DOHH2 (cell line): ENCODE measurements around the gene THSD7A.

Experiments used
- H3F3A ChIP-seq: fragments of 200-600 bp; sonication (generic), shearing (Covaris generic); 2 replicates; pipeline ENCODE4 v1.6.0; 2016; ENCODE audit warnings: antibody characterized with exemption, mild to moderate bottlenecking; ENCODE audit not compliant: control insufficient read depth, insufficient read depth
- H3K27ac ChIP-seq: fragments of 200-600 bp; sonication (generic); 2 replicates; pipeline ENCODE4 v1.5.1; 2014; ENCODE audit warnings: low read depth, mild to moderate bottlenecking, low read length, moderate library complexity
- H3K27me3 ChIP-seq: fragments of 200-600 bp; sonication (generic); 2 replicates; pipeline ENCODE4 v1.6.1; 2014; ENCODE audit warnings: mild to moderate bottlenecking, low read length, mixed read lengths; ENCODE audit not compliant: control insufficient read depth
- H3K36me3 ChIP-seq: fragments of 200-600 bp; sonication (generic); 2 replicates; pipeline ENCODE4 v1.6.1; 2014; ENCODE audit warnings: mild to moderate bottlenecking, low read length, moderate library complexity, mixed read lengths; ENCODE audit not compliant: control insufficient read depth
- H3K4me1 ChIP-seq: fragments of 200-600 bp; sonication (generic); 2 replicates; pipeline ENCODE4 v1.6.1; 2014; ENCODE audit warnings: mild to moderate bottlenecking, low read length, mixed read lengths; ENCODE audit not compliant: control insufficient read depth
- H3K4me2 ChIP-seq: fragments of 200-600 bp; sonication (generic); 2 replicates; pipeline ENCODE4 v1.6.0; 2014; ENCODE audit warnings: mild to moderate bottlenecking, low read length, moderate library complexity
- H3K4me3 ChIP-seq: fragments of 200-600 bp; sonication (generic); 2 replicates; pipeline ENCODE4 v1.5.1; 2014; ENCODE audit warnings: mild to moderate bottlenecking, low read length, mixed read lengths
- H3K79me2 ChIP-seq: fragments of 200-600 bp; sonication (generic); 2 replicates; pipeline ENCODE4 v1.6.1; 2014; ENCODE audit warnings: mild to moderate bottlenecking, low read length, mixed read lengths; ENCODE audit not compliant: control insufficient read depth
- H3K9me2 ChIP-seq: fragments of 200-600 bp; sonication (generic); replicated peaks from 2 replicates; pipeline ENCODE4 v1.6.1; 2014; ENCODE audit warnings: mild to moderate bottlenecking, low read length, mixed read lengths; ENCODE audit not compliant: control insufficient read depth
- H3K9me3 ChIP-seq: fragments of 200-600 bp; sonication (generic); 2 replicates; pipeline ENCODE4 v1.6.1; 2014; ENCODE audit warnings: antibody characterized with exemption, low read length, mixed read lengths; ENCODE audit not compliant: control insufficient read depth, insufficient read depth
- H4K20me1 ChIP-seq: fragments of 200-600 bp; sonication (generic); 2 replicates; pipeline ENCODE4 v1.6.0; 2014; ENCODE audit warnings: low read depth, mild to moderate bottlenecking, antibody characterized with exemption, low read length, moderate library complexity; ENCODE audit not compliant: control insufficient read depth, insufficient read depth
- EZH2phosphoT487 ChIP-seq: fragments of 200-600 bp; sonication (generic); IDR thresholded peaks from 2 replicates; pipeline ENCODE4 v1.6.1; 2017; ENCODE audit warnings: borderline replicate concordance, mild to moderate bottlenecking, antibody characterized with exemption, low read length, moderate library complexity, mixed read lengths
- TF ChIP-seq, protein P1 (sequence below): fragments of 200-600 bp; sonication (generic); IDR thresholded peaks from one replicate; pipeline ENCODE4 v1.5.1; 2014; ENCODE audit warnings: antibody characterized with exemption, mild to moderate bottlenecking, low read depth, low read length; ENCODE audit not compliant: poor library complexity, severe bottlenecking

The THSD7A gene

DNA sequence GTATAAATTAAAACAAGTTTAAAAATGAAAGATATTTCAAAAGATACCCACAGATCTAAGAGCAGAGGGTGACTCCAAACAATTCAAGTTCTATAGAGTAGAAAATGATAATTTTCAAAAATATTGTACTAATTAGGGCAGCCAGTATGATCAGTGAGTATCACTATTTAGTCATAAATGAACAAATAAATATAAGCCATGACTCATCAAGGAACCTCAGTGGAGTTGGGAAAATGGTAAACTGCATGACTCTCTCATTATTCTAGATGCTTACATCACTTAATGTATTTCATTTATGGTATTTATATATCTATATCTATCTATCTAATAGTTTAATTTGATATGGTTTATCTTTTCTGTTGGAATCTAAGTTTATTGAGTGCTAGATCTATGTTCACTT is 94.3 kb downstream of the THSD7A start:
- H4K20me1 ChIP-seq: no peaks in the 10 kb centered on the region
- no peak overlapping the region for H3K4me2 ChIP-seq
- H3K9me3 ChIP-seq: no peaks in the 10 kb centered on the region
- H3K9me2 ChIP-seq: no peaks in the 10 kb centered on the region
- H3K4me3 ChIP-seq: no peak overlapping the region
- no peak for TF ChIP-seq EZH2phosphoT487
- TF ChIP-seq, protein P1, sequence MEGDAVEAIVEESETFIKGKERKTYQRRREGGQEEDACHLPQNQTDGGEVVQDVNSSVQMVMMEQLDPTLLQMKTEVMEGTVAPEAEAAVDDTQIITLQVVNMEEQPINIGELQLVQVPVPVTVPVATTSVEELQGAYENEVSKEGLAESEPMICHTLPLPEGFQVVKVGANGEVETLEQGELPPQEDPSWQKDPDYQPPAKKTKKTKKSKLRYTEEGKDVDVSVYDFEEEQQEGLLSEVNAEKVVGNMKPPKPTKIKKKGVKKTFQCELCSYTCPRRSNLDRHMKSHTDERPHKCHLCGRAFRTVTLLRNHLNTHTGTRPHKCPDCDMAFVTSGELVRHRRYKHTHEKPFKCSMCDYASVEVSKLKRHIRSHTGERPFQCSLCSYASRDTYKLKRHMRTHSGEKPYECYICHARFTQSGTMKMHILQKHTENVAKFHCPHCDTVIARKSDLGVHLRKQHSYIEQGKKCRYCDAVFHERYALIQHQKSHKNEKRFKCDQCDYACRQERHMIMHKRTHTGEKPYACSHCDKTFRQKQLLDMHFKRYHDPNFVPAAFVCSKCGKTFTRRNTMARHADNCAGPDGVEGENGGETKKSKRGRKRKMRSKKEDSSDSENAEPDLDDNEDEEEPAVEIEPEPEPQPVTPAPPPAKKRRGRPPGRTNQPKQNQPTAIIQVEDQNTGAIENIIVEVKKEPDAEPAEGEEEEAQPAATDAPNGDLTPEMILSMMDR: no peak
- 0 out of 2 replicates have a peak, but pooled peaks cover 3% of the 10 kb centered on the region for H3K27me3 ChIP-seq
- no peaks in the 10 kb centered on the region for H3F3A ChIP-seq
- no peak overlapping the region for H3K27ac ChIP-seq
- H3K79me2 ChIP-seq: no peaks in the 10 kb centered on the region
- H3K36me3 ChIP-seq: no peaks in the 10 kb centered on the region
- H3K4me1 ChIP-seq: no peaks in the 10 kb centered on the region

DNA sequence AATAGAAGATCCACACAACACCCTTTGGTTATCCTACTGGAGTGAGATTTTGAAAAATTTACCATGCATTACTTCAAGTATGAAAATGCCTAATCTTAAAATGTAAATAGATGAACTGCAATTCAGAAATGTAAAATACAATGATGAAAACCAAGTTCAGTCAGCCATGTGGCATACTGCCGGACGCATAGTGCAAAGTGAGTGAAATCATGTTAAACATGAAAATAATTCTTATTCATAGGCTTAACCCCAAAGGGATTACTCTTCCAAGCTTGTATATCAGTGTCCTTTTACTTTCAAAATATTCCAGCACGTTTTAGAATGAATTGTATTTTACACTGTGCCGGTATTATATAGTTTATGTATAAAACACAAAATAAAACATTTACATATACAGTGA is 99.8 kb downstream of the THSD7A start:
- no peaks in the 10 kb centered on the region for H3K27me3 ChIP-seq
- no peak overlapping the region for H3K27ac ChIP-seq
- H3K9me3 ChIP-seq: no peaks in the 10 kb centered on the region
- TF ChIP-seq, protein P1: no peak
- no peak for TF ChIP-seq EZH2phosphoT487
- H4K20me1 ChIP-seq: no peaks in the 10 kb centered on the region
- H3K36me3 ChIP-seq: no peaks in the 10 kb centered on the region
- H3F3A ChIP-seq: no peaks in the 10 kb centered on the region
- no peak overlapping the region for H3K4me2 ChIP-seq
- no peaks in the 10 kb centered on the region for H3K4me1 ChIP-seq
- H3K9me2 ChIP-seq: no peaks in the 10 kb centered on the region
- no peaks in the 10 kb centered on the region for H3K79me2 ChIP-seq
- H3K4me3 ChIP-seq: no peak overlapping the region

DNA sequence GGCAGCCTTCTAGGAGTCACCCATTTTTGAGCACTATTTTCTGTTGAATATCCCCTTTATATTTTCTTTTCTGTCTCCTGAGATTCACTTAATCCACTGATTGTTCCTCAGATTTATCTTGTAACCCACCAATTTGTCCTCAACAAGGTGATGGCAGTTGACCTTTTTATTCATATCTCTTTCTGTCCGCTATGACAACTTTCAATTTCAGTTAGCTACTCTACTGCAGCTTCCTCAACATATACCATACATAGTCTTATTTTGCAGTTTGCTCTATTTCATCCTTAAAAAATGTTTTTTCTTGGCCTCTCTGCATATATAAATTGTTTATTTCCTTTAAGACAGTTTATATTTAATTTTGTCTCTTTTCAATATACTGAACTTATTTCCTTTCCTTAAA is 101.3 kb downstream of the THSD7A start:
- no peaks in the 10 kb centered on the region for H3K36me3 ChIP-seq
- no peaks in the 10 kb centered on the region for H3K27me3 ChIP-seq
- H3K9me2 ChIP-seq: no peaks in the 10 kb centered on the region
- H3K27ac ChIP-seq: no peak overlapping the region
- no peaks in the 10 kb centered on the region for H4K20me1 ChIP-seq
- H3K79me2 ChIP-seq: no peaks in the 10 kb centered on the region
- TF ChIP-seq, protein P1: no peak
- TF ChIP-seq EZH2phosphoT487: no peak
- no peaks in the 10 kb centered on the region for H3F3A ChIP-seq
- H3K4me3 ChIP-seq: no peak overlapping the region
- no peaks in the 10 kb centered on the region for H3K9me3 ChIP-seq
- no peaks in the 10 kb centered on the region for H3K4me1 ChIP-seq
- H3K4me2 ChIP-seq: no peak overlapping the region

DNA sequence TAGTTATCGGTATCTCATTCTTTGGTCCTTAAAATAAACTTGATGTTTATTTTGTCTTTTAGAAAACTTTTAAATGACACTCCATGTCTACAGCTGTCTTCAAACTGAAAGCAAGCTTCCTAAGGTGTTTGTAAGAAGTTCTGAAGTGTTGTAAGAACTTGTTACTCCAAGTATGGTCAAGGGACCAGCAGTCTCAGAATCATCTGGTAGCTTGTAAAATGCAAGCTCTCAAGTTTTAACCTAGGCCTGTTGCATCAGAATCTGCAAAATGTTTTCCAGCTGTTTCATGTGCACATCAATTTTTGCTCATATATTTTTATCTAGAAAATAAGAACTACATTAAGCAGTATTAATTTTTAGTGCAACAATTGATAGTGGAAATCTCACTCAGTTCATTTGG is 104.1 kb downstream of the THSD7A start:
- Histone ChIP-seq H3K4me1 (no peaks in the 10 kb centered on the region), H3F3A (no peaks in the 10 kb centered on the region), H3K27me3 (no peaks in the 10 kb centered on the region), H3K9me2 (no peaks in the 10 kb centered on the region), H3K9me3 (no peaks in the 10 kb centered on the region), H3K4me3 (no peak overlapping the region), H4K20me1 (no peaks in the 10 kb centered on the region), H3K36me3 (no peaks in the 10 kb centered on the region), H3K4me2 (no peak overlapping the region), H3K79me2 (no peaks in the 10 kb centered on the region), H3K27ac (no peak overlapping the region)
- TF ChIP-seq, protein P1: no peak
- no peak for TF ChIP-seq EZH2phosphoT487
